GM10266 (cell line): ENCODE measurements around the gene NIPAL3.

Experiments
- DNase-seq: peaks from one replicate; pipeline ENCODE4 v3.0.0; 2012; ENCODE audit errors: extremely low spot score
- CTCF ChIP-seq: IDR thresholded peaks from 2 replicates; pipeline ENCODE4 v1.5.1; 2012; ENCODE audit warnings: mild to moderate bottlenecking, low read depth; ENCODE audit not compliant: control insufficient read depth, insufficient read depth; ENCODE audit errors: missing control alignments

NIPAL3 gene

DNA sequence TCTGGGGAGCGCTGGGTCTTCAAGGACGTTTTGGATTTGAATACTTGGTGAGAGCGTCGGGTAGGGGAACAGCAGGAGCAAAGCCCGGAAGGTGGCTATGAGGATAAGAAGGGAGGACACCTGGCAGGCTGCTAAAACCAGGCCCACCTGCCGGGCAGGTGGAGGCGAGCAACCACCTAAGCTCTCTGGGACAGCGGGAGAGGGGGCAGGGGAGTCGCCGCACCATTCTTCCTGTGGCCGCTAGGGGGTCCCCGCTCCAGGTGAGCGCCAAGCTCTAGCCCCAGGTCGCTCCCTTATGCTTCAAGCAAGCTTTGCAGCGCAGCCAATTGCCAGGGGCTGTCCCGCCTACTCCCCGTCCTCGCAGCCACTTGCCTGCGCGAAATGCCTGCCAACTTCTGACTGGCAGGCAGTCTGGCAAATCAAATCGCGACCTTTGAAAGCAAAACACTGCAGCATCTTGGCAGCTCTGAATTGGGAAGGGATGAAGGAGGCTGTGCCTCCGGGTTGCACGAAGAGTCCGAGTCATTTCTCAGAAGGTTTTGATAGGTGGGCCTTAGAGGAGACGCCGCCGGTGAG is at the start of gene NIPAL3:
Gene NIPAL3, plus strand, starts transcription at position 469 of the 576 bp plus-strand sequence. CDS start 3,746 bp downstream, outside the sequence.
- DNase-seq: peak; percentile 89
- TF ChIP-seq CTCF: peak; percentile 90

GRCh38 chr1:24366707-24367106 is 48.9 kb upstream of the NIPAL3 start:
- TF ChIP-seq CTCF: no peak

DNA sequence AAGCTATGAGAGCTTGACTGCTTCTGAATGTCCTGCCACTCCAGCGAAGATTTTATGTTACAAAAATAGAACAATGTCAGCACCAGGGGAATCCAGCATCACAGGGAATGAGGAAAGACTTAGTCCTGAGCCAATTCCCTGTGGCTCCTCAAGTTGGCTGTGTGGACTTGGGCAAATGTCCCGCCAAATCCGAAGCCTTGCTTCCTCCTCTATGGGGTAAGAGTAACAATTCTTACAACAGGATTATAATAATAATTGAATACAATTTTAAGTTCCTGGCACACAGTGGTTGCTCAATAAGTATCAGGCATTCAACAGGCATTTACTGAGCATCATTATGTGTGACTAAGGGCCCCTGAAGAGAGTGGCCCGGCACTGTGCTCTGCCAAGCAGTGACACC is 46.4 kb upstream of the NIPAL3 start:
- TF ChIP-seq CTCF: no peak
- DNase-seq: no peak

More at GRCh38 chr1:24366707-24367106, 48.9 kb upstream of the NIPAL3 start:
- DNase-seq: no peak

DNA sequence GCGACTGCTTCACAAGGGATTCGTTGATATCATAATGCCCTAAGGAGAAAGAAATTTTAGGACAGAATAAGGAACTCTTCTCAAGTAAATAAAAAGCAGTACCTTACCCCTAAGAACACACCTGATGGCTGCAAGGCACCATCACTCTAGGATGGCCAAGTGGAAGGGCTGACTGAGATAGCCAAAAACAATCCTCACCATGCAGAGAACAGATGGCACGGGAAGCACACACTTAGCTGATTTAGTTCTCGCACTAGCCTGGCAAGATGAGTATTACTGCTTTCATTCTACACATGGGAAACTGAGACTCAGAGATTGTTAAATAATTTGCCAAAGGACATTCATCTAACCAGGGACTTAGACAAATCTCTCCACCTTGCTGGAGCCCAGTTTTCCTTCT is 45.8 kb upstream of the NIPAL3 start:
- no peak for DNase-seq
- no peak for TF ChIP-seq CTCF

DNA sequence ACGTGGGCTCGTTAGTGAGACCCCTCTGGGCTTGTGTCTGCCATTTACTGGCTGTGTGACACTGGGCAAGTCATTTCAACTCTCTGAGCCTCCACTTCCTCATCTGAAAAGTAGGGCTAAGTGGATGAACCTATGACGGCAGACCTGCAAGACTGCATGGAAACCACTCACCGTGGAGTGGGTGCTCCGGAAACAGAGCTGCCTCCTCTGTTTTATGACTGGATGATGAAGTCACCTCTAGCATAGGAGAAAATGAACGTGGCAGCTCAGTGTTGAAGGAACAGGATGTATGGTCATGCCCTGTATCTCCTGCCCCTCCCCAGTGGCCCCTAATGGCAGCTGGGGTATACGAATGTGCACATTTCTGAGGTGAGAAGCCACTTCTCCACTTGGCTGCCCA is 42.6 kb upstream of the NIPAL3 start:
- TF ChIP-seq CTCF: no peak
- DNase-seq: peak; percentile 52

- no peak for TF ChIP-seq CTCF
- no peak for DNase-seq
Measured at GRCh38 chr1:24373710-24374109, 41.9 kb upstream of the NIPAL3 start.

DNA sequence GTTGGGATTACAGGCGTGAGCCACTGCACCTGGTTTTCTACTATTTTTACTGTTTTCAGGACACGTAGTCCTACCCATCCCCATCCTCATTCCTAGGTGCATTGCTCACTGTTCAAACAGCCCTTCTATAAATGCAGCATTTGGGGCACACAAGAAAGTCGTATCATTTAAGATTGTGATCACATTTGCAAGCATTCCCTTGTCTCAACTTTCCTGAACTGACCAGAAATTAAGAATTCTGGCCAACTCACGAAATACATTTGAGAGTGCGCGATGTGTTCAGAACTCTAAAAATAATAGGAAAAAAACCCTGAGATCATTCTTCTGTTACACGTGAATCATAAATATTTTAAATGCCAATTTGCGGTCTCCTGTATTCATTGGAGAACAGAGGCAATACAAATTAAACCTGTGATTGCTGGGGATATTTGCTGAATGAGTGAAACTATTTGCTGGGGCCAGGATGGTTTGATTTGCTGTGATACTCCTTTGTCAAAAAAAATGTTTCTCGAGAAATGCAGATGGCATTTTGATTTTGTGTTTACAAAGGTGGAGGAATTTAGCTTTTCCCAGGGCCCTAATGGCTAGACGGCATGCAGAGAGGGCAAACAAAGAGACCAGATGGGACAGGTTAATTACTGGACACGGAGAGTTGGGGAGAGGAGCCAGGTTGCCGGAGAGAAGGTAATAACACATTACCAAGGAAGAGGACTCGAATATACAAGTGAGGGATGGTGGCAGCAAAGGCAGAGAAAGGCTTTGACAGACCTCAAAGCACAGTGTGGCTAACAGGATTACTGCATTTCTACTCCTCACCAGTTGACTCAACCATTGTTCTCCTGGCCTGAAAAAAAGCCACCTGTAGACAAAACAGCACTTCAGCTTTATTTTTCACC is 40.5 kb upstream of the NIPAL3 start:
- no peak for DNase-seq

More for the DNA sequence above, 40.5 kb upstream of the NIPAL3 start:
- TF ChIP-seq CTCF: no peak
